ENCODE measurements around the gene SART1. TPM values are rescaled to one million over a fixed set of nuclear protein-coding genes. Genes with fewer than 3 reads are reported as not detected.

SART1 gene
- polyA plus RNA-seq, 1 donor from 2014 or later, result 34.9 TPM

- no peaks in the 10 kb centered on the region for H3K27me3 ChIP-seq (ENCODE audit: insufficient read depth, low read depth, low read length)
These were observed 41.1 kb upstream of the SART1 start for GRCh38 chr11:65920372-65920802.

GRCh38 chr11:65921033-65921555 is 40.4 kb upstream of the SART1 start:
- H3K4me3 ChIP-seq (ENCODE audit: low read length), result peak overlapping the region; percentile 96
- peak overlapping the region; percentile 86 for H3K9ac ChIP-seq (ENCODE audit: low read length)
- H3K79me2 ChIP-seq (replicated peaks; ENCODE audit: insufficient read depth, low read length), result peaks cover 20% of the 10 kb centered on the region
- TF ChIP-seq EZH2 (IDR thresholded peaks at IDR 0.05; ENCODE audit: borderline replicate concordance, insufficient read depth, low read length, poor library complexity, severe bottlenecking) (no peak), SMC3 (conservative IDR thresholded peaks at IDR 0.05; ENCODE audit: poor library complexity) (no peak), RAD21 (conservative IDR thresholded peaks at IDR 0.05) (no peak), TAF1 (IDR thresholded peaks at IDR 0.05; ENCODE audit: low read depth) (no peak), POLR2AphosphoS5 (IDR thresholded peaks at IDR 0.05) (no peak), CTCF (IDR thresholded peaks at IDR 0.05; ENCODE audit: poor library complexity, severe bottlenecking) (no peak), EP300 (conservative IDR thresholded peaks at IDR 0.05; ENCODE audit: poor library complexity, severe bottlenecking) (no peak), MXI1 (conservative IDR thresholded peaks at IDR 0.05; ENCODE audit: poor library complexity, severe bottlenecking) (no peak)

More at GRCh38 chr11:65920372-65920802, 41.1 kb upstream of the SART1 start:
- no peaks in the 10 kb centered on the region for H4K20me1 ChIP-seq (ENCODE audit: insufficient read depth)
- H2AFZ ChIP-seq (ENCODE audit: low read depth, low read length), result no peak overlapping the region
- H3K9ac ChIP-seq (ENCODE audit: low read length), result peak overlapping the region; percentile 86
- TF ChIP-seq EP300 (conservative IDR thresholded peaks at IDR 0.05; ENCODE audit: poor library complexity, severe bottlenecking), result no peak
- no peak for TF ChIP-seq REST (IDR thresholded peaks at IDR 0.05; ENCODE audit: borderline replicate concordance)
- TF ChIP-seq RAD21 (conservative IDR thresholded peaks at IDR 0.05), result no peak
- no peak for TF ChIP-seq CTCF (IDR thresholded peaks at IDR 0.05; ENCODE audit: poor library complexity, severe bottlenecking)
- TF ChIP-seq POLR2AphosphoS5 (IDR thresholded peaks at IDR 0.05), result no peak
- TF ChIP-seq EZH2 (IDR thresholded peaks at IDR 0.05; ENCODE audit: borderline replicate concordance, insufficient read depth, low read length, poor library complexity, severe bottlenecking), result no peak
- no peak for TF ChIP-seq TAF1 (IDR thresholded peaks at IDR 0.05; ENCODE audit: low read depth)
- TF ChIP-seq MXI1 (conservative IDR thresholded peaks at IDR 0.05; ENCODE audit: poor library complexity, severe bottlenecking), result no peak
- no peak for TF ChIP-seq SMC3 (conservative IDR thresholded peaks at IDR 0.05; ENCODE audit: poor library complexity)
- H3K27ac ChIP-seq (ENCODE audit: low read length), result peak overlapping the region; percentile 71
- H3K4me3 ChIP-seq (ENCODE audit: low read length), result peak overlapping the region; percentile 96
- peaks cover 20% of the 10 kb centered on the region for H3K79me2 ChIP-seq (replicated peaks; ENCODE audit: insufficient read depth, low read length)
- H3K4me2 ChIP-seq (ENCODE audit: low read length), result peak overlapping the region; percentile 92
- H3K36me3 ChIP-seq (ENCODE audit: insufficient read depth, low read length), result no peaks in the 10 kb centered on the region
- no peaks in the 10 kb centered on the region for H3K9me2 ChIP-seq (ENCODE audit: insufficient read depth, low read length)
- no peaks in the 10 kb centered on the region for H3K9me3 ChIP-seq (ENCODE audit: low read length)
- no peaks in the 10 kb centered on the region for H3F3A ChIP-seq (ENCODE audit: insufficient read depth, low read length, poor library complexity, severe bottlenecking)

More at GRCh38 chr11:65921033-65921555, 40.4 kb upstream of the SART1 start:
- H4K20me1 ChIP-seq (ENCODE audit: insufficient read depth), result no peaks in the 10 kb centered on the region
- no peak overlapping the region for H2AFZ ChIP-seq (ENCODE audit: low read depth, low read length)
- no peaks in the 10 kb centered on the region for H3K27me3 ChIP-seq (ENCODE audit: insufficient read depth, low read depth, low read length)
- peak overlapping the region; percentile 92 for H3K4me2 ChIP-seq (ENCODE audit: low read length)
- no peak overlapping the region for H3K27ac ChIP-seq (ENCODE audit: low read length)
- no peaks in the 10 kb centered on the region for H3K36me3 ChIP-seq (ENCODE audit: insufficient read depth, low read length)
- H3K9me3 ChIP-seq (ENCODE audit: low read length), result no peaks in the 10 kb centered on the region
- no peaks in the 10 kb centered on the region for H3F3A ChIP-seq (ENCODE audit: insufficient read depth, low read length, poor library complexity, severe bottlenecking)
- no peaks in the 10 kb centered on the region for H3K9me2 ChIP-seq (ENCODE audit: insufficient read depth, low read length)
